Measurements from ENCODE around the gene FURIN.

DNA sequence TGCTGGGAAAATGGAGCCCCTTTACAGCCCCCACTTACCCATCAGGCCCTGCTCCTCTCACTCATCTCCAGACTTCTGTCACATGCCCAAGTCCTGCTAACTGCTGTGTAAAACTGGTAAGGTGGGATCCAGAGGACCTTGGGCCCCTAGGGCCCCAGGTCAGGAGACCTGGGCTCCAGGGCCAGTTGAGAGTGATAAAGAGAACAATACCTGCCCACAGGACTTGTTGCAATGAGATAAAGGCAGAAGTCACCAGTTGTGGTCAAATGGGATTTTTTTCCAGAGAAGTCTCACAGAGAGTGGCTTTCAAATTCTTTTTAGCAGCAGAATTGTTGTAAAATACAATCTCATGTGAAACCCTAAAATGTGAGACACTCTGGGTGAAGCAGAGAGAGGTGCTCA lies 753 bp downstream of the FURIN start:
- TF ChIP-seq CTCF (conservative IDR thresholded peaks at IDR 0.05 in 1 of 2, IDR thresholded peaks at IDR 0.05 in 1 of 2; ENCODE audit: low read depth in 1 of 2, low read length in 2 of 2) (no peak), EZH2 (IDR thresholded peaks at IDR 0.05; ENCODE audit: low read length, missing control alignments) (no peak)

Measured in fibroblast of lung (primary cell).